ENCODE data around the gene CDC25C.
A peak's percentile ranks its signal among the peaks of the same experiment; 100 is the strongest.
"Not testable (repeated sequence)": the region's sequence is repeated elsewhere in the genome, so short reads cannot be mapped to it uniquely, and the experiment has no call there.

CDC25C gene

GRCh38 chr5:138274189-138274853 is 57.3 kb downstream of the CDC25C start, which contains the start of gene GFRA3:
Gene GFRA3 (minus strand): TSS chr5:138274621. CDS start chr5:138274424, 197 bp downstream.
- peak; percentile 15 for DNase-seq

- no peak for DNase-seq
These were observed 57.8 kb downstream of the CDC25C start for GRCh38 chr5:138273834-138274188.

- no peak for DNase-seq
These were observed 58.9 kb downstream of the CDC25C start for GRCh38 chr5:138272681-138273080.

- DNase-seq, result no peak
These were observed 60.3 kb downstream of the CDC25C start for GRCh38 chr5:138271281-138271680.

- no peak for DNase-seq
These were observed 67.4 kb downstream of the CDC25C start for GRCh38 chr5:138264183-138264582.

- no peak for DNase-seq
These were observed 68.0 kb downstream of the CDC25C start for GRCh38 chr5:138263581-138263980.

GRCh38 chr5:138258704-138259292 is 72.8 kb downstream of the CDC25C start:
- no peak for DNase-seq

- DNase-seq, result no peak
These were observed 74.0 kb downstream of the CDC25C start for GRCh38 chr5:138257583-138257982.

- no peak for DNase-seq
These were observed 78.7 kb downstream of the CDC25C start for GRCh38 chr5:138252944-138253343.

- not testable (repeated sequence) for DNase-seq
These were observed 83.8 kb downstream of the CDC25C start for GRCh38 chr5:138247800-138248199.

GRCh38 chr5:138246822-138247221 is 84.8 kb downstream of the CDC25C start:
- DNase-seq, result no peak

GRCh38 chr5:138246334-138246733 is 85.3 kb downstream of the CDC25C start:
- DNase-seq, result no peak

GRCh38 chr5:138245717-138246116 is 85.9 kb downstream of the CDC25C start:
- no peak for DNase-seq

- DNase-seq, result no peak
These were observed 87.8 kb downstream of the CDC25C start for GRCh38 chr5:138243794-138244193.

GRCh38 chr5:138241688-138242571 is 89.7 kb downstream of the CDC25C start:
- peak; percentile 6 for DNase-seq

GRCh38 chr5:138240650-138241385 is 90.8 kb downstream of the CDC25C start:
- no peak for DNase-seq

GRCh38 chr5:138238034-138238433 is 93.6 kb downstream of the CDC25C start:
- DNase-seq, result no peak
